ENCODE results near the gene KCNQ5.

Gene KCNQ5

GRCh38 chr6:72930556-72931132, 308.8 kb downstream of the KCNQ5 start:
- no peak for DNase-seq

- no peak for DNase-seq
Observed at GRCh38 chr6:72931325-72931887, 309.5 kb downstream of the KCNQ5 start.

- DNase-seq, result no peak
Observed at GRCh38 chr6:72933233-72933632, 311.4 kb downstream of the KCNQ5 start.

GRCh38 chr6:72936766-72937559, 315.1 kb downstream of the KCNQ5 start:
- DNase-seq, result no peak

- DNase-seq, result no peak
Observed at GRCh38 chr6:72938104-72938503, 316.2 kb downstream of the KCNQ5 start.

- DNase-seq, result peak; percentile 45
Observed at GRCh38 chr6:72939004-72939403, 317.1 kb downstream of the KCNQ5 start.

- DNase-seq, result no peak
Observed at GRCh38 chr6:72940265-72940664, 318.4 kb downstream of the KCNQ5 start.

- no peak for DNase-seq
Observed at GRCh38 chr6:72941263-72941662, 319.4 kb downstream of the KCNQ5 start.

- DNase-seq, result no peak
Observed at GRCh38 chr6:72941751-72942150, 319.9 kb downstream of the KCNQ5 start.

GRCh38 chr6:72943699-72944098, 321.8 kb downstream of the KCNQ5 start:
- DNase-seq, result no peak

GRCh38 chr6:72944660-72945059, 322.8 kb downstream of the KCNQ5 start:
- no peak for DNase-seq

GRCh38 chr6:72946774-72947173, 324.9 kb downstream of the KCNQ5 start:
- DNase-seq, result no peak

GRCh38 chr6:72947534-72947933, 325.7 kb downstream of the KCNQ5 start:
- no peak for DNase-seq

GRCh38 chr6:72948153-72948552, 326.3 kb downstream of the KCNQ5 start:
- no peak for DNase-seq

- DNase-seq, result no peak
Observed at GRCh38 chr6:72950114-72950860, 328.4 kb downstream of the KCNQ5 start.

GRCh38 chr6:72952808-72953630, 331.2 kb downstream of the KCNQ5 start:
- DNase-seq, result no peak

- DNase-seq, result no peak
Observed at GRCh38 chr6:72953971-72954381, 332.1 kb downstream of the KCNQ5 start.

GRCh38 chr6:72954716-72955115, 332.9 kb downstream of the KCNQ5 start:
- DNase-seq, result no peak

GRCh38 chr6:72955666-72956065, 333.8 kb downstream of the KCNQ5 start:
- no peak for DNase-seq

- no peak for DNase-seq
Observed at GRCh38 chr6:72956272-72956671, 334.4 kb downstream of the KCNQ5 start.

GRCh38 chr6:72959821-72960220, 338.0 kb downstream of the KCNQ5 start:
- no peak for DNase-seq

- no peak for DNase-seq
Observed at GRCh38 chr6:72963946-72964345, 342.1 kb downstream of the KCNQ5 start.
